H9 (cell line): ENCODE measurements around the gene ALDH3A2. TPM values are rescaled to one million over a fixed set of nuclear protein-coding genes. Genes with fewer than 3 reads are reported as not detected.
"Not testable (repeated sequence)": the region's sequence is repeated elsewhere in the genome, so short reads cannot be mapped to it uniquely, and the experiment has no call there.

Experiments
- DNase-seq: peaks from one replicate; pipeline ENCODE4 v3.0.0-alpha.2; 2017
- H2AFZ ChIP-seq: one replicate; pipeline ENCODE4 v1.6.1; 2013; ENCODE audit warnings: mild to moderate bottlenecking, low read length, control low read depth, moderate library complexity
- H2AK5ac ChIP-seq: 2 replicates; pipeline ENCODE4 v1.6.1; 2013; ENCODE audit warnings: low read length, control low read depth, mixed read lengths; ENCODE audit not compliant: insufficient read length
- H2BK120ac ChIP-seq: one replicate; pipeline ENCODE4 v1.6.1; 2013; ENCODE audit warnings: low read depth, mild to moderate bottlenecking, low read length, control low read depth, inconsistent platforms; ENCODE audit not compliant: poor library complexity, severe bottlenecking
- H2BK12ac ChIP-seq: 2 replicates; pipeline ENCODE4 v1.6.1; 2013; ENCODE audit warnings: low read length, control low read depth, mixed read lengths, low read depth; ENCODE audit not compliant: insufficient read length
- H2BK15ac ChIP-seq: 2 replicates; pipeline ENCODE4 v1.6.1; 2013; ENCODE audit warnings: low read depth, low read length, control low read depth
- H2BK20ac ChIP-seq: one replicate; pipeline ENCODE4 v1.6.1; 2013; ENCODE audit warnings: low read depth, mild to moderate bottlenecking, low read length, control low read depth, inconsistent platforms; ENCODE audit not compliant: poor library complexity, severe bottlenecking
- H2BK5ac ChIP-seq: 2 replicates; pipeline ENCODE4 v1.6.1; 2013; ENCODE audit warnings: low read length, control low read depth, mixed read lengths; ENCODE audit not compliant: insufficient read length
- H3K14ac ChIP-seq: 2 replicates; pipeline ENCODE4 v1.6.1; 2013; ENCODE audit warnings: low read length, control low read depth; ENCODE audit not compliant: insufficient read depth
- H3K18ac ChIP-seq: 2 replicates; pipeline ENCODE4 v1.6.1; 2013; ENCODE audit warnings: low read depth, mild to moderate bottlenecking, mixed read lengths, low read length, control low read depth; ENCODE audit not compliant: insufficient read length
- H3K23ac ChIP-seq: 2 replicates; pipeline ENCODE4 v1.6.1; 2013; ENCODE audit warnings: low read length, control low read depth, mixed read lengths, low read depth; ENCODE audit not compliant: insufficient read length
- H3K23me2 ChIP-seq: 2 replicates; pipeline ENCODE4 v1.6.1; 2013; ENCODE audit warnings: low read depth, mild to moderate bottlenecking, mixed read lengths, low read length, control low read depth; ENCODE audit not compliant: insufficient read length, poor library complexity, severe bottlenecking
- H3K27ac ChIP-seq: 2 replicates; pipeline ENCODE4 v1.5.1; 2013; ENCODE audit warnings: low read length, control low read depth, mixed read lengths, low read depth; ENCODE audit not compliant: insufficient read length
- H3K27me3 ChIP-seq: 2 replicates; pipeline ENCODE4 v1.6.1; 2013; ENCODE audit warnings: low read length, control low read depth, inconsistent platforms; ENCODE audit not compliant: insufficient read depth
- H3K4ac ChIP-seq: 2 replicates; pipeline ENCODE4 v1.6.1; 2013; ENCODE audit warnings: low read depth, mild to moderate bottlenecking, control low read depth, inconsistent platforms, low read length, moderate library complexity
- H3K4me1 ChIP-seq: 2 replicates; pipeline ENCODE4 v1.6.1; 2013; ENCODE audit warnings: low read length, control low read depth, inconsistent platforms; ENCODE audit not compliant: insufficient read depth
- H3K4me2 ChIP-seq: 2 replicates; pipeline ENCODE4 v1.6.1; 2013; ENCODE audit warnings: low read length, control low read depth, mixed read lengths; ENCODE audit not compliant: insufficient read length, insufficient read depth
- H3K56ac ChIP-seq: 2 replicates; pipeline ENCODE4 v1.6.1; 2013; ENCODE audit warnings: low read depth, mild to moderate bottlenecking, mixed read lengths, low read length, control low read depth; ENCODE audit not compliant: insufficient read length
- H3K79me1 ChIP-seq: 2 replicates; pipeline ENCODE4 v1.6.1; 2013; ENCODE audit warnings: low read depth, mild to moderate bottlenecking, moderate library complexity, low read length, control low read depth, inconsistent platforms; ENCODE audit not compliant: insufficient read depth, poor library complexity, severe bottlenecking
- H3K79me2 ChIP-seq: 2 replicates; pipeline ENCODE4 v1.6.1; 2013; ENCODE audit warnings: low read length, control low read depth, inconsistent platforms; ENCODE audit not compliant: insufficient read depth
- H3K9ac ChIP-seq: 2 replicates; pipeline ENCODE4 v1.6.1; 2013; ENCODE audit warnings: low read length, control low read depth, mixed read lengths; ENCODE audit not compliant: insufficient read length; ENCODE audit errors: extremely low read depth
- H3K9me3 ChIP-seq: one replicate; pipeline ENCODE4 v1.6.1; 2013; ENCODE audit warnings: low read depth, low read length, inconsistent platforms; ENCODE audit not compliant: control insufficient read depth
- H3T11ph ChIP-seq: one replicate; pipeline ENCODE4 v1.6.1; 2013; ENCODE audit warnings: mild to moderate bottlenecking, low read length, control low read depth, inconsistent platforms
- H4K20me1 ChIP-seq: one replicate; pipeline ENCODE4 v1.6.1; 2013; ENCODE audit not compliant: control insufficient read depth, insufficient read length, insufficient read depth
- H4K5ac ChIP-seq: 2 replicates; pipeline ENCODE4 v1.6.1; 2013; ENCODE audit warnings: low read depth, mild to moderate bottlenecking, mixed read lengths, low read length, control low read depth; ENCODE audit not compliant: insufficient read length
- H4K8ac ChIP-seq: replicated peaks from 2 replicates; pipeline ENCODE4 v1.6.1; 2013; ENCODE audit warnings: low read length, control low read depth, mixed read lengths, low read depth; ENCODE audit not compliant: insufficient read length
- H4K91ac ChIP-seq: 2 replicates; pipeline ENCODE4 v1.6.1; 2013; ENCODE audit warnings: low read depth, mild to moderate bottlenecking, moderate library complexity, mixed read lengths, low read length, control low read depth; ENCODE audit not compliant: insufficient read length
- H3K27ac Mint-ChIP-seq, 3 experiments: 2 replicates in 2 of 3; 3 replicates in 1 of 3; pipeline ENCODE4 v1.8.0; 2020 to 2021; ENCODE audit warnings: mixed read lengths in 3 of 3, mild to moderate bottlenecking in 1 of 3, moderate library complexity in 1 of 3
- H3K27me3 Mint-ChIP-seq: 2 replicates; pipeline ENCODE4 v1.8.0; 2021; ENCODE audit warnings: low read depth, mild to moderate bottlenecking, moderate library complexity, mixed read lengths
- H3K36me3 Mint-ChIP-seq, 3 experiments: 2 replicates in 2 of 3; 3 replicates in 1 of 3; pipeline ENCODE4 v1.8.0; 2020 to 2021; ENCODE audit warnings: low read depth in 3 of 3, mixed read lengths in 3 of 3; ENCODE audit not compliant: insufficient read depth in 1 of 3
- H3K4me1 Mint-ChIP-seq, 2 experiments: 2 replicates each; pipeline ENCODE4 v1.8.0; 2020; ENCODE audit warnings: mixed read lengths in 2 of 2
- H3K4me3 Mint-ChIP-seq, 2 experiments: 2 replicates in 1 of 2; 3 replicates in 1 of 2; pipeline ENCODE4 v1.8.0; 2020 to 2021; ENCODE audit warnings: mild to moderate bottlenecking in 2 of 2, mixed read lengths in 2 of 2, moderate library complexity in 1 of 2
- H3K9me3 Mint-ChIP-seq, 2 experiments: 2 replicates in 1 of 2; 3 replicates in 1 of 2; pipeline ENCODE4 v1.8.0; 2020; ENCODE audit warnings: mild to moderate bottlenecking in 2 of 2, mixed read lengths in 2 of 2, moderate library complexity in 1 of 2
- CTCF ChIP-seq: fragments of 200-600 bp; sonication (generic); conservative IDR thresholded peaks from 3 replicates; pipeline ENCODE4 v1.8.0; 2021; ENCODE audit warnings: antibody characterized with exemption, mild to moderate bottlenecking
- WGBS: extraction: QIAGEN DNeasy Blood & Tissue Kit; methylation state at CpG from one replicate; pipeline ENCODE4 v1.1.7; 2013; ENCODE audit warnings: missing lambda C conversion rate, low lambda C conversion rate, mixed read lengths; ENCODE audit not compliant: insufficient read length; ENCODE audit errors: extremely low coverage; 5-methylcytosine and 5-hydroxymethylcytosine counted together
- total RNA-seq: library from RNA; stranded (reverse); gene quantifications from 2 replicates; pipeline ENCODE4 v1.2.1, GENCODE V29; 2021

ALDH3A2 gene
- total RNA-seq, 1 experiment from 2014 or later: 100 TPM

GRCh38 chr17:19683117-19683516 lies 34.6 kb downstream of the ALDH3A2 start:
- H3K36me3 Mint-ChIP-seq: peaks cover 65 to 75% (median 69%) of the 10 kb centered on the region in 3 experiments
- H4K91ac ChIP-seq: no peak overlapping the region
- no peaks in the 10 kb centered on the region for H3K4me1 ChIP-seq
- no peak overlapping the region for H3K9ac ChIP-seq
- H3K56ac ChIP-seq: no peak overlapping the region
- no peak overlapping the region for H4K8ac ChIP-seq
- no peak overlapping the region for H2AK5ac ChIP-seq
- WGBS: no CpG with 5 or more reads among the region's 2 CpGs
- peaks cover 51 to 55% of the 10 kb centered on the region in 2 experiments for H3K9me3 Mint-ChIP-seq
- H3K4me1 Mint-ChIP-seq: peaks cover 0 to 9% of the 10 kb centered on the region in 2 experiments; a peak in 2 of 4 replicates
- H2AFZ ChIP-seq: no peak overlapping the region
- H3K27me3 Mint-ChIP-seq: no peaks in the 10 kb centered on the region
- no peak overlapping the region for H3T11ph ChIP-seq
- H4K5ac ChIP-seq: no peak overlapping the region
- no peaks in the 10 kb centered on the region for H3K23me2 ChIP-seq
- H4K20me1 ChIP-seq: no peaks in the 10 kb centered on the region
- no peak overlapping the region for H3K4me3 Mint-ChIP-seq
- H2BK120ac ChIP-seq: no peak overlapping the region
- DNase-seq: peak; percentile 18
- no peak overlapping the region for H2BK5ac ChIP-seq
- no peak overlapping the region for H3K18ac ChIP-seq
- no peak overlapping the region for H3K27ac ChIP-seq
- H2BK20ac ChIP-seq: no peak overlapping the region
- H3K9me3 ChIP-seq: peaks cover 16% of the 10 kb centered on the region
- H3K4me2 ChIP-seq: no peak overlapping the region
- no peak overlapping the region for H3K27ac Mint-ChIP-seq
- no peak for TF ChIP-seq CTCF
- H3K79me1 ChIP-seq: no peaks in the 10 kb centered on the region
- H3K27me3 ChIP-seq: no peaks in the 10 kb centered on the region
- H3K14ac ChIP-seq: no peak overlapping the region
- no peak overlapping the region for H2BK15ac ChIP-seq
- H2BK12ac ChIP-seq: no peak overlapping the region
- H3K23ac ChIP-seq: no peak overlapping the region
- no peak overlapping the region for H3K4ac ChIP-seq
- no peaks in the 10 kb centered on the region for H3K79me2 ChIP-seq

- H3K4ac ChIP-seq, H3K4me1 ChIP-seq, H3K23ac ChIP-seq, H3K27ac Mint-ChIP-seq, H4K20me1 ChIP-seq, H3K23me2 ChIP-seq, H3K56ac ChIP-seq, H3K4me2 ChIP-seq, H2BK120ac ChIP-seq, H4K5ac ChIP-seq, H3T11ph ChIP-seq, H2BK20ac ChIP-seq, H3K4me1 Mint-ChIP-seq, DNase-seq, H3K4me3 Mint-ChIP-seq, H3K27ac ChIP-seq, H2BK5ac ChIP-seq, H3K18ac ChIP-seq, H2AK5ac ChIP-seq, H3K79me1 ChIP-seq, H2BK15ac ChIP-seq, H3K9ac ChIP-seq, H2AFZ ChIP-seq, H4K8ac ChIP-seq, H3K9me3 ChIP-seq, H3K14ac ChIP-seq, H4K91ac ChIP-seq, H2BK12ac ChIP-seq, H3K79me2 ChIP-seq, H3K27me3 ChIP-seq, H3K27me3 Mint-ChIP-seq: not testable (repeated sequence)
- peaks cover 47 to 60% (median 58%) of the 10 kb centered on the region in 3 experiments for H3K36me3 Mint-ChIP-seq
- peaks cover 50 to 52% of the 10 kb centered on the region in 2 experiments for H3K9me3 Mint-ChIP-seq
- no CpG with 5 or more reads among the region's 32 CpGs for WGBS
Measured at GRCh38 chr17:19684909-19685580, 36.5 kb downstream of the ALDH3A2 start.
